Endodermal cell (in vitro differentiated cells): ENCODE results near the gene XAB2. TPM values are rescaled to one million over a fixed set of nuclear protein-coding genes. Genes with fewer than 3 reads are reported as not detected.

Experiments used
- DNase-seq: peaks from one replicate; pipeline ENCODE4 v3.0.0-alpha.2; 2017
- H3K27ac ChIP-seq: 2 replicates; pipeline ENCODE4 v1.5.1; 2013; ENCODE audit warnings: mild to moderate bottlenecking, low read depth, low read length, moderate library complexity
- H3K27me3 ChIP-seq: 2 replicates; pipeline ENCODE4 v1.6.1; 2013; ENCODE audit warnings: mild to moderate bottlenecking, low read length, moderate library complexity; ENCODE audit not compliant: insufficient read depth, control insufficient read depth, poor library complexity, severe bottlenecking
- H3K36me3 ChIP-seq: 2 replicates; pipeline ENCODE4 v1.7.0; 2013; ENCODE audit warnings: mild to moderate bottlenecking, low read length, moderate library complexity; ENCODE audit not compliant: control insufficient read depth, insufficient read depth
- H3K4me1 ChIP-seq: one replicate; pipeline ENCODE4 v1.7.0; 2013; ENCODE audit warnings: low read length; ENCODE audit not compliant: control insufficient read depth, insufficient read depth
- H3K4me3 ChIP-seq: 2 replicates; pipeline ENCODE4 v1.5.1; 2013; ENCODE audit warnings: mild to moderate bottlenecking, low read length, moderate library complexity
- H3K9ac ChIP-seq: 2 replicates; pipeline ENCODE4 v1.6.1; 2013; ENCODE audit warnings: mild to moderate bottlenecking, low read length, moderate library complexity; ENCODE audit not compliant: poor library complexity, severe bottlenecking; ENCODE audit errors: extremely low read depth
- H3K9me3 ChIP-seq: 2 replicates; pipeline ENCODE4 v1.6.1; 2013; ENCODE audit warnings: mild to moderate bottlenecking, low read length, moderate library complexity; ENCODE audit not compliant: control insufficient read depth
- H3K27ac Mint-ChIP-seq: 2 replicates; pipeline ENCODE4 v1.8.0; 2020; ENCODE audit warnings: mixed read lengths
- H3K27me3 Mint-ChIP-seq: 2 replicates; pipeline ENCODE4 v1.8.0; 2021; ENCODE audit warnings: mild to moderate bottlenecking, mixed read lengths; ENCODE audit not compliant: insufficient read depth
- H3K36me3 Mint-ChIP-seq: 2 replicates; pipeline ENCODE4 v1.8.0; 2020; ENCODE audit warnings: low read depth, mixed read lengths
- H3K4me1 Mint-ChIP-seq: 2 replicates; pipeline ENCODE4 v1.8.0; 2020; ENCODE audit warnings: mixed read lengths
- H3K4me3 Mint-ChIP-seq: 2 replicates; pipeline ENCODE4 v1.8.0; 2020; ENCODE audit warnings: mild to moderate bottlenecking, moderate library complexity, mixed read lengths
- H3K9me3 Mint-ChIP-seq: 2 replicates; pipeline ENCODE4 v1.8.0; 2020; ENCODE audit warnings: mild to moderate bottlenecking, mixed read lengths
- CTCF ChIP-seq: fragments of 200-600 bp; sonication (generic); conservative IDR thresholded peaks from 2 replicates; pipeline ENCODE4 v1.5.0; 2021; ENCODE audit warnings: antibody characterized with exemption, mild to moderate bottlenecking
- WGBS, 2 experiments: methylation state at CpG; one replicate each; pipeline versions ENCODE4 v1.1.5 to v1.1.7; 2013; ENCODE audit warnings: missing lambda C conversion rate in 2 of 2, mixed read lengths in 1 of 2; ENCODE audit not compliant: insufficient coverage in 1 of 2, insufficient read length in 1 of 2; 5-methylcytosine and 5-hydroxymethylcytosine counted together
- total RNA-seq, 2 donors: library from RNA; stranded (reverse); fragmentation: NEBNext Ultra II Directional in 1 of 2; extraction: Animal tissue kit (Norgen Biotek cat#: 25700) in 1 of 2; gene quantifications; 2 replicates in 1 of 2; 3 replicates in 1 of 2; pipeline ENCODE4 v1.2.1, GENCODE V29; 2021

Gene XAB2
- total RNA-seq, 2 donors from 2014 or later, result 44.3 to 46.6 TPM

- no peak for DNase-seq
- Mint-ChIP-seq H3K9me3 (no peaks in the 10 kb centered on the region), H3K4me3 (no peak overlapping the region)
These were observed 27.9 kb upstream of the XAB2 start for GRCh38 chr19:7657131-7657751.

GRCh38 chr19:7655581-7655980 is 26.2 kb upstream of the XAB2 start:
- H3K4me1 Mint-ChIP-seq, result no peaks in the 10 kb centered on the region
- Histone ChIP-seq H3K9me3 (no peaks in the 10 kb centered on the region), H3K27ac (no peak overlapping the region), H3K4me1 (no peaks in the 10 kb centered on the region), H3K9ac (no peak overlapping the region), H3K4me3 (no peak overlapping the region), H3K36me3 (no peaks in the 10 kb centered on the region), H3K27me3 (peaks cover 9% of the 10 kb centered on the region)
- H3K27ac Mint-ChIP-seq, result no peak overlapping the region
- H3K9me3 Mint-ChIP-seq, result no peaks in the 10 kb centered on the region
- TF ChIP-seq CTCF, result no peak
- 66 to 81% methylated on average over 5 to 8 of the region's 8 CpGs for WGBS, 2 experiments
- H3K36me3 Mint-ChIP-seq, result no peaks in the 10 kb centered on the region
- H3K27me3 Mint-ChIP-seq, result peaks cover 61% of the 10 kb centered on the region
- DNase-seq, result no peak
- H3K4me3 Mint-ChIP-seq, result no peak overlapping the region

More at GRCh38 chr19:7657131-7657751, 27.9 kb upstream of the XAB2 start:
- 55 to 74% methylated on average over 6 to 14 of the region's 14 CpGs for WGBS, 2 experiments
- H3K4me1 ChIP-seq, result no peaks in the 10 kb centered on the region
- peaks cover 12% of the 10 kb centered on the region for H3K27me3 ChIP-seq
- H3K36me3 Mint-ChIP-seq, result no peaks in the 10 kb centered on the region
- no peak overlapping the region for H3K27ac ChIP-seq
- TF ChIP-seq CTCF, result no peak
- no peaks in the 10 kb centered on the region for H3K36me3 ChIP-seq
- H3K4me1 Mint-ChIP-seq, result no peaks in the 10 kb centered on the region
- no peak overlapping the region for H3K4me3 ChIP-seq
- H3K27me3 Mint-ChIP-seq, result peaks cover 51% of the 10 kb centered on the region
- no peaks in the 10 kb centered on the region for H3K9me3 ChIP-seq
- H3K27ac Mint-ChIP-seq, result no peak overlapping the region
- no peak overlapping the region for H3K9ac ChIP-seq

- H3K36me3 ChIP-seq, result no peaks in the 10 kb centered on the region
- H3K9me3 ChIP-seq, result no peaks in the 10 kb centered on the region
- Mint-ChIP-seq H3K36me3 (no peaks in the 10 kb centered on the region), H3K27me3 (peaks cover 63% of the 10 kb centered on the region), H3K27ac (no peak overlapping the region), H3K4me1 (no peaks in the 10 kb centered on the region), H3K4me3 (no peak overlapping the region), H3K9me3 (no peaks in the 10 kb centered on the region)
- H3K4me3 ChIP-seq, result no peak overlapping the region
- 83 to 88% methylated on average over 4 to 6 of the region's 8 CpGs for WGBS, 2 experiments
- no peak for TF ChIP-seq CTCF
- no peaks in the 10 kb centered on the region for H3K4me1 ChIP-seq
- DNase-seq, result no peak
- H3K9ac ChIP-seq, result no peak overlapping the region
- H3K27ac ChIP-seq, result no peak overlapping the region
- H3K27me3 ChIP-seq, result peaks cover 9% of the 10 kb centered on the region
These were observed 25.1 kb upstream of the XAB2 start for GRCh38 chr19:7654401-7654800.
